GM12873 (cell line): ENCODE measurements around the gene ATIC.

Experiments used
- CTCF ChIP-seq: IDR thresholded peaks from 2 replicates; pipeline ENCODE4 v1.5.1; 2012; ENCODE audit warnings: low read depth, mild to moderate bottlenecking, moderate library complexity, low read length, control low read depth; ENCODE audit not compliant: insufficient read depth; ENCODE audit errors: missing control alignments

ATIC gene

GRCh38 chr2:215361876-215362561 is 50.2 kb downstream of the ATIC start:
- TF ChIP-seq CTCF, result no peak

DNA sequence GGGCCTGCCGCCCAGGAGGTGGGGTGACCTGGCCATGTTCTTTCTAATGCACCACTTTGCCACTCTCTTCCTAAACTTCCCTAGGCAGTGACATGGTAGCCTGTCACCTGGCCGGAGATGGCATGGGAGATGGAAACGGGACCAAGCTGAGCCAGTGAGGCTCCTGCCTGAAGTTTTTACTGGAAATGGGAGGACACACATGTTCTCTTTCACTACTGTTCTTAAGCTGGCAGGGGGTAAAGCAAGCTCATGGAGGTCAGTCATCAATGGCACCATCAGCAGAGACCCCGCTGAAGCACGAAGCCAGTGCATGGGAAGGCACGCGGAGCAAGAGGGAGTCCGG is 50.7 kb downstream of the ATIC start:
- no peak for TF ChIP-seq CTCF

DNA sequence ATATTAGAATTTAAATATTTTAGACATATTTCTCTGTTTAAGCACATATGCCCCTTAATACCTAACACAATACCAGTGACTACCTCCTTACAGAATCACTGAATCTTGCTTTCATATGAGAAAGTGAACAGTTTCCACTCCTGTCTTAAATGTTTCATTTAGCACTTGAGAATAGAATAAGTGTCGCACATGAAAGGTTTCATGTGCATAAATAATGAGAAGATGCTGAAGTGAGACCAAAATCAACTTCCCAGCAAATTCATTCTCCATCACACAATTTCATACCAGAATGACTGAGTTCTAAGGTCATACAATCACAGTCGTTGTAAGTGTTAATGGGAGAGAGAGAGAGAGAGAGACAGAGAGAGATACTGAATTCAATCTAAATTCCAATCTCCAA is 51.2 kb downstream of the ATIC start:
- TF ChIP-seq CTCF, result no peak

DNA sequence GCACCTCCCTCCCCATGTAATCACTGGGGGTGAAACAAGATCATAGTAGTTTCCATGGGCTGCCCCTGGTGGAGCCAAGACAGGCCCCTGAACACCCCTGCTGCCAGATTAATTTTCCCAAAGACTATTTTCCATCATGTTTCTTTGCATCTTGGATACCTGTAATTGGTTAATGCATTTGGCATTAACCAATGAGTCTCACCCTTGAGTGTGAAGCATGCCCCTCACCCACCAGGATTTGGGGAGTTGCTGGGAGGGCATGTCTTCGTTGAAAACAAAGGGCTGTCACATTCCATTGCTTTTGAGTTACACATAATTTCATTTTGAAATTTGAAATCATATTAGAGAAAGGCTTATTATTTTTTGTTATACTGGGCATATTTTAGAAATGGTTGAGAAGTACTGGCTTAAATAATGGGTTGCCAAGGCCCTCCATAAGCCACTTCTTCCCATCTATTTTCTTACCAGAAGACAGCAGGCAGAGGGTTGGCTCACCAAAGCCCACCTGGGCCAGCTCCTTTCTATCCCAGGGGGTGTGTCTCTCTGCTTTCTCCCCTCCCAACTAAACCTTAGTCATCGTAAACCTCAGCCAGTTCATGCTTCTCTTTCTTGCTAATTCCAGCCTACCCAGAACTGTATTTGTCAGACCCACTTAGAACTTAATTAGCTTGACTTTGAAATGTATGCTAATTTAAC is 51.8 kb downstream of the ATIC start:
- no peak for TF ChIP-seq CTCF

DNA sequence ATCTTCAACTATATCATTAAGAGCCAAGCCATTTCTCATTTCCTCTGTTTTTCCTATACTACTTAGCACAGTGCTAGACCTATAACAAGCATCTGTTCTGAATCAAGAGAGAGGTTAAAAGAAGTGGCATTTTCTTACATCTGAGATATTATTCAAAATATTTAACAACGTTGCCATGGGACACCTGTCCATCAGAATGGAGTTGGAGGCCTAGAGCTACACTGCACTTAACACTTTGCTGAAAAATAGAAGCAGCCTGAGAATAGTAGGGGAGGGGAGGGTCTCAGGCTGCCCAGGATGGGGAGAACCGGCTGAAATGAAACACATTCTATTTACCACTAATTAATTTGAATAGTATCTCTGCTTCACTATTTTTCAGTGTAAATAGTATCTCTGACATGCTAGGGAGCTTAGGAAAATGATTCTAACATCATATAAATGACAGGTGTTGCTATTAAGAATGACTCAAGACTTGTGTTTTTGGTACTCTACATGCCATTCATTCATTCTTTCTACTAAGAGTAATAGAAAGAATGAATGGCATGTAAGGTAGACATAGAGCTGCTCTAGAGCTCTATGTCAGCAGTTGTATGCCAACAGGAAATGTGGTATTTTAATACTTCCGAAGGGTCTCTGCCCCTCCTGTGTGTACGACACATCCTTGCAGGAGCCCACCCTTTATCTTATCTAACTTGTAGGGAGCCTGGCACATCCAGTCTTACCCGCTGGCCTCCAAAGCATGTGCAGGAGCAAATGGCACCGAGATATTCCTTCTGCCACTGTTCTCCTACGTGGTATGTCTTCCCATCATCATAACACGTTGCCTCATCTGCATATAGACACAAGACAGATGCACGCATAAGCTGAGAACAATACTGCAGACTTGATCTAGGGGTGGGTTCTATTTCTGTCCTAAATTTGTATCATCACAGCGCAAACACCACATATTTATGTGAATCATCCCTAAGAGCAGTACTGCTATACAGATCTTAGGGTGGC is 52.6 kb downstream of the ATIC start:
- TF ChIP-seq CTCF, result no peak

GRCh38 chr2:215365184-215365658 is 53.4 kb downstream of the ATIC start:
- no peak for TF ChIP-seq CTCF
